Gastrocnemius medialis (tissue), 4 donors: ENCODE measurements around the gene OXGR1. TPM values are rescaled to one million over a fixed set of nuclear protein-coding genes. Genes with fewer than 3 reads are reported as not detected.

Source experiments
- ATAC-seq, 2 donors: fragments of 150-250 bp; one replicate each; pipeline ENCODE4 v1.9.1; 2016
- DNase-seq, 2 donors: peaks; one replicate each; pipeline ENCODE4 v3.0.0-alpha.2; 2019
- H3K27ac ChIP-seq, 4 donors: fragments of 200-600 bp; sonication (generic); 1 replicate in 1 of 4; 2 replicates in 3 of 4; pipeline ENCODE4 v1.5.1; 2016 to 2018; ENCODE audit warnings: mild to moderate bottlenecking in 2 of 4, moderate library complexity in 1 of 4
- H3K27me3 ChIP-seq, 3 donors: fragments of 200-600 bp; sonication (generic) in 2 of 3; 1 replicate in 1 of 3; 2 replicates in 2 of 3; pipeline versions ENCODE4 v1.5.1 to v1.6.0; 2016 to 2019; ENCODE audit warnings: mild to moderate bottlenecking in 1 of 3, moderate library complexity in 1 of 3
- H3K36me3 ChIP-seq, 2 donors: fragments of 200-600 bp; sonication (generic) in 1 of 2; one replicate each; pipeline ENCODE4 v1.5.1; 2017 to 2018
- H3K4me1 ChIP-seq, 2 donors: fragments of 200-600 bp; sonication (generic) in 1 of 2; one replicate each; pipeline ENCODE4 v1.5.1; 2016 to 2017; ENCODE audit warnings: mild to moderate bottlenecking in 2 of 2
- H3K4me3 ChIP-seq, 4 donors: fragments of 200-600 bp; sonication (generic) in 3 of 4; 1 replicate in 1 of 4; 2 replicates in 3 of 4; pipeline ENCODE4 v1.5.1; 2016 to 2019; ENCODE audit warnings: mild to moderate bottlenecking in 2 of 4
- H3K9me3 ChIP-seq, 3 donors: fragments of 200-600 bp; sonication (generic) in 2 of 3; 1 replicate in 1 of 3; 2 replicates in 2 of 3; pipeline ENCODE4 v1.5.1; 2016 to 2019
- CTCF ChIP-seq, 5 experiments: fragments of 450-650 bp in 3 of 5; fragments of 200-600 bp in 2 of 5; sonication (generic) in 2 of 5; IDR thresholded peaks in 4 of 5; conservative IDR thresholded peaks in 1 of 5; 1 replicate in 4 of 5; 2 replicates in 1 of 5; pipeline ENCODE4 v1.5.1; 2016 to 2019; ENCODE audit warnings: antibody characterized with exemption in 5 of 5, mild to moderate bottlenecking in 3 of 5, moderate library complexity in 3 of 5
- POLR2A ChIP-seq, 2 donors: fragments of 450-650 bp; IDR thresholded peaks; one replicate each; pipeline ENCODE4 v1.6.1; 2017; ENCODE audit warnings: antibody characterized with exemption in 2 of 2, mild to moderate bottlenecking in 2 of 2, moderate library complexity in 2 of 2
- in situ Hi-C, 4 donors: fragments of 200-750 bp; cut with MboI; loops; one replicate each; pipeline versions ENCODE4 v1.15.0 to v1.8.0; 2017; ENCODE audit warnings: low sequenced_read_pairs in 4 of 4
- intact Hi-C: fragments of 100-400 bp; cut with DNase I; formaldehyde crosslinking; loops from one replicate; pipeline ENCODE4 v1.15.1; 2023; ENCODE audit warnings: low total_unique reads
- total RNA-seq, 4 donors: library from RNA; depleted of rRNA; stranded (reverse); fragments of >200 nt; gene quantifications; one replicate each; pipeline versions ENCODE4 v1.1.0 to v1.2.3, GENCODE V29; 2016

OXGR1 gene
- total RNA-seq, 4 donors from 2014 or later: 0.09 to 0.13 TPM; not detected in 2

- Histone ChIP-seq H3K4me3 (no peak overlapping the region), H3K27me3 (no peaks in the 10 kb centered on the region), H3K36me3 (no peaks in the 10 kb centered on the region), H3K9me3 (peaks cover 0 to 5% (median 3%) of the 10 kb centered on the region in 3 donors), H3K27ac (no peak overlapping the region), H3K4me1 (no peaks in the 10 kb centered on the region)
- no peak for TF ChIP-seq POLR2A (IDR thresholded peaks at IDR 0.05)
- no peak for TF ChIP-seq CTCF (IDR thresholded peaks at IDR 0.05 in 4 of 5, conservative IDR thresholded peaks at IDR 0.05 in 1 of 5)
- in situ Hi-C loops (loop anchor here in 1 of 4 donors (25.0 kb wide), 1 partner anchor 956 kb away; no protein-coding TSS in a partner anchor), intact Hi-C loops (no loop called here)
- ATAC-seq: no peak
- DNase-seq: no peak
These were observed 26.2 kb downstream of the OXGR1 start for GRCh38 chr13:96968027-96968426.

- DNase-seq (no peak), ATAC-seq (no peak)
- Histone ChIP-seq H3K27ac (no peak overlapping the region), H3K4me1 (no peaks in the 10 kb centered on the region), H3K27me3 (no peaks in the 10 kb centered on the region), H3K36me3 (no peaks in the 10 kb centered on the region), H3K9me3 (peaks cover 0 to 5% (median 3%) of the 10 kb centered on the region in 3 donors), H3K4me3 (no peak overlapping the region)
- intact Hi-C loops: no loop called here
- TF ChIP-seq CTCF (IDR thresholded peaks at IDR 0.05 in 4 of 5, conservative IDR thresholded peaks at IDR 0.05 in 1 of 5): no peak
- TF ChIP-seq POLR2A (IDR thresholded peaks at IDR 0.05): no peak
- in situ Hi-C loops: loop anchor here in 1 of 4 donors (25.0 kb wide), 1 partner anchor 955 kb away; no protein-coding TSS in a partner anchor
These were observed 27.0 kb downstream of the OXGR1 start for GRCh38 chr13:96967248-96967745.

- TF ChIP-seq CTCF (IDR thresholded peaks at IDR 0.05 in 4 of 5, conservative IDR thresholded peaks at IDR 0.05 in 1 of 5): no peak
- TF ChIP-seq POLR2A (IDR thresholded peaks at IDR 0.05): no peak
- no peaks in the 10 kb centered on the region for H3K36me3 ChIP-seq
- in situ Hi-C loops (loop anchor here in 1 of 4 donors (25.0 kb wide), 1 partner anchor 954 kb away; no protein-coding TSS in a partner anchor), intact Hi-C loops (no loop called here)
- no peaks in the 10 kb centered on the region for H3K27me3 ChIP-seq
- DNase-seq: no peak
- H3K9me3 ChIP-seq: peaks cover 0 to 5% (median 3%) of the 10 kb centered on the region in 3 donors
- no peak overlapping the region for H3K27ac ChIP-seq
- no peak overlapping the region for H3K4me3 ChIP-seq
- H3K4me1 ChIP-seq: no peaks in the 10 kb centered on the region
- ATAC-seq: no peak
These were observed 27.7 kb downstream of the OXGR1 start for GRCh38 chr13:96966415-96967102.

- Histone ChIP-seq H3K27me3 (no peaks in the 10 kb centered on the region), H3K4me1 (no peaks in the 10 kb centered on the region), H3K36me3 (no peaks in the 10 kb centered on the region), H3K9me3 (peaks cover 0 to 5% (median 3%) of the 10 kb centered on the region in 3 donors), H3K4me3 (no peak overlapping the region), H3K27ac (no peak overlapping the region)
- TF ChIP-seq POLR2A (IDR thresholded peaks at IDR 0.05) (no peak), CTCF (IDR thresholded peaks at IDR 0.05 in 4 of 5, conservative IDR thresholded peaks at IDR 0.05 in 1 of 5) (no peak)
- in situ Hi-C loops: loop anchor here in 1 of 4 donors (25.0 kb wide), 1 partner anchor 952 kb away; no protein-coding TSS in a partner anchor
- no peak for ATAC-seq
- DNase-seq: no peak
- intact Hi-C loops: no loop called here
These were observed 30.3 kb downstream of the OXGR1 start for GRCh38 chr13:96963786-96964475.
